ENCODE measurements around the gene KCNJ18. TPM values are rescaled to one million over a fixed set of nuclear protein-coding genes. Genes with fewer than 3 reads are reported as not detected.
"Not testable (repeated sequence)": the region's sequence is repeated elsewhere in the genome, so short reads cannot be mapped to it uniquely, and the experiment has no call there.

KCNJ18 gene
- total RNA-seq, 1 donor from 2014 or later: not detected

DNA sequence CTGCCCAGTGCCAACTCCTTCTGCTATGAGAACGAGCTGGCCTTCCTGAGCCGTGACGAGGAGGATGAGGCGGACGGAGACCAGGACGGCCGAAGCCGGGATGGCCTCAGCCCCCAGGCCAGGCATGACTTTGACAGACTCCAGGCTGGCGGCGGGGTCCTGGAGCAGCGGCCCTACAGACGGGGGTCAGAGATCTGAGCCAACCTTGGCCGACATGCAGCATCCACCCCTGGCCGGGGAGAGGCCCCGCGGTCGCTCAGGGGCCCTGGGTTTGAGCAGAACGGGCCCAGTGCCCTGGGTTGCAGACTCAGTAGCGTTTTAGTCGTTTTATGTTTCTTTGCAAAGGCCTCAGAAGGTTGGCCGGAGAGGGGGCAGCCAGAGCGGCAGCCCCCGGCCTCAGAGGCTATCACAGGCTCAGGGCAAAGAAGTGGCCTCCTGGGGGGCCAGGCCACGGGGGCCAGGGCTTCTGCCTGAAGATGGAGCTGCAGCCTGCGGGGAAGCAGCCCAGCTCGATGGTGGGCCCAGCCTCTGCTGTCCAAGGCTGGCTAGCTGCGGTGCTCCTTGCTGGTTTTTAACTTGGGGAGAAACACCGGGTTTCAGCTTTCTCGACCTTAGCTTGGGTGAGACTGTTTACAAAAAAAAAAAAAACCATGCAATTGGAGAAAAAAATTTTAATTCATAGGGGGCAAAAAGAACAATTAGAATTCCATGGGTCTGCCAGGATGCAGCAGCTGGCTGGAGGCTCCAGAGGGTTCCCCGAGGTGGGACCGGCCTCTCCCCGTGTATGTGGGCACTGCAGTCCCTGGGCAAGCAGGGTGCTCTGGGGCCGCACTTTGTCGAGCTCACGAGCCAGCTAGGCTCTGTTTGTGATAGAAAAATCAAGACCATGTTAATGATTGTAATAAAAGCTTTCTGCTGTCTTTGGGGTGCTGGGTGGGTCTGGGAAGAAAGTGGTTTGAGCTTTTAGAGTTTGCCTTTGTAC is 11.9 kb downstream of the KCNJ18 start:
- DNase-seq: not testable (repeated sequence)

DNA sequence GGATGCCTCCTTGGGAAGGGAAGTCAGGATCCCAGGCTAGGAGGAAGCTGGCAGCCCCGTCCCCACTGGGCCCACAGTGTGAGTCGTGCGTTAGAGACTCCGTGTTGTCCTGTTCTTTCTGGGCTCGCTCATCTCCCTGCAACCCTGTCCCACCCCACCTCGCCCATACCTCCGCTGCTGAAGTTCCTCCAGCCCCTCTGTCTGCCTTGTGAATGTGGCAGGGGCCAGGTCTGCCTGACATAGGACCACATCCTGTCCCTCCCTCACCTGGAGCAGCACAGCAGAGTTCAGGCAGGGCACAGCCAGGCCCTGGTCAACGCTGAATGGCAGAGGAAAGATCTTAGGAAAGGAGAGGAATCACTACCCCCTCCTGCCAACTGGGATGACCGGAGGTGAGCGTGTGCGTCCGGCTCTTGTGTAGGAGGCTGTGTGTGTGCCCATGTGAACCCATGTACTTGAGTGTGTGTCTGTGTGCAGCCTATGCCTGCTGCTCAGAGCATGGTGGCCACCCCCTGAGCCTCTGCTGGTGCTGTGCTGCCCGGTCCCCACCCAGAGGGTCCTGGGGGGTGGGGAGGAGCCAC is 12.8 kb downstream of the KCNJ18 start:
- no peak for DNase-seq

DNA sequence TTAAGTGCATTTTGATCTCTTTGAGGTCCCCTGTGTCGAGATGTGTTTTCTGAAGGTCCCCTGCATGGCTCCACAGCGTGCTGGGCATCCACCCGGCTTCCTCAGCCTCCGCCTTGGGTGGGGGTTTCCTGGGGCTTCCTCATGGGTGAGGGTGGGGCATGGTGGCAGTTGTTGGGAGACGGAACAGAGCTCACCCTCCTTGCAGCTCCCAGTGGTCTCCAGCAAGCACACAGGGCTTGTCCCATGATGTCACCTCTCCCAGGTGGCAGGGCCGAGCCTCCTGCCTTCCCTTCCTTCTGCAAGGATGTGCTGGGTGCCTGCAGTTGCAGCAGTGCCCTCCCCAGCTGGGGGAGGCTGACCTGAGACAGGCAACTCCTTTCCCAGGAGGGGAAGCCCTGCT is 13.4 kb downstream of the KCNJ18 start:
- not testable (repeated sequence) for DNase-seq

DNA sequence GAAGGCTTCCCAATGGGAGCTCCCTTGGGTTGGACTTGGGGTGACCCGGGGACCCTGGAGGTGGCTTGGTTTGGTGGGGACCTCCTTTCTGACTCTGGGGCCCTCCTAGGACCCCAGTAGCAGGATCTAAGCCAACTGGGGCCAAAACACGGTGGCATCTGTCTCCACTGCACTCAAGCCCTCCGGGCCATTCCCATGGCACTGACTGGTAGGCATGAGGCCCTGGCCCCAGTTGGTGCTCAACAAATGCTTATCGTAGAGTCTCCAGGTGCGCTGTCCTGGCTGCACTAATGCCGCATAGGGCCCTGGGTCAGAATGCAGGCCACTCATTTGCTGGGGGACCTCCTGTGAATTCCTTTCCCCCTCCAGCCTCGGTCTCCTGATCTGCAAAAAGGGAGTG is 14.2 kb downstream of the KCNJ18 start:
- DNase-seq: not testable (repeated sequence)

DNA sequence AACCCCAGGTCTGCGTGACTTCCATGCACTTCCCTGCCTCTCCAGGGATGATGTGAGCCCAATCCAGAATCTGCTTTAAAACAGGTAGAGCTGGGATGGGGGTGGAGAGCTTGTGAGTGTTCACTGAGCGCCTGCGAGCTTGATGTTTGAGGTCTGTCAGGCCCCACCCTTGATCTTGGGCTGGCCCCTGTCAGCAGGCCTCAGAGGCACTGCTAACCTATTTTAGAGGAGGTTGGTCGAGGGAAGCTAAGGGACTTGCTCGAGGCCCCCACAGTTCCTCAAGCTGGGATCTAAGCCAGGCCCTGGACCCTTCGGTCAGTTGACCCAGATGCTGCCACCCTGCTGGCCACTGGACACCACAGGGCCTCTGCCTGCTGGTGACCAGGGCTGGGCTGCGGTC is 14.8 kb downstream of the KCNJ18 start:
- not testable (repeated sequence) for DNase-seq

DNA sequence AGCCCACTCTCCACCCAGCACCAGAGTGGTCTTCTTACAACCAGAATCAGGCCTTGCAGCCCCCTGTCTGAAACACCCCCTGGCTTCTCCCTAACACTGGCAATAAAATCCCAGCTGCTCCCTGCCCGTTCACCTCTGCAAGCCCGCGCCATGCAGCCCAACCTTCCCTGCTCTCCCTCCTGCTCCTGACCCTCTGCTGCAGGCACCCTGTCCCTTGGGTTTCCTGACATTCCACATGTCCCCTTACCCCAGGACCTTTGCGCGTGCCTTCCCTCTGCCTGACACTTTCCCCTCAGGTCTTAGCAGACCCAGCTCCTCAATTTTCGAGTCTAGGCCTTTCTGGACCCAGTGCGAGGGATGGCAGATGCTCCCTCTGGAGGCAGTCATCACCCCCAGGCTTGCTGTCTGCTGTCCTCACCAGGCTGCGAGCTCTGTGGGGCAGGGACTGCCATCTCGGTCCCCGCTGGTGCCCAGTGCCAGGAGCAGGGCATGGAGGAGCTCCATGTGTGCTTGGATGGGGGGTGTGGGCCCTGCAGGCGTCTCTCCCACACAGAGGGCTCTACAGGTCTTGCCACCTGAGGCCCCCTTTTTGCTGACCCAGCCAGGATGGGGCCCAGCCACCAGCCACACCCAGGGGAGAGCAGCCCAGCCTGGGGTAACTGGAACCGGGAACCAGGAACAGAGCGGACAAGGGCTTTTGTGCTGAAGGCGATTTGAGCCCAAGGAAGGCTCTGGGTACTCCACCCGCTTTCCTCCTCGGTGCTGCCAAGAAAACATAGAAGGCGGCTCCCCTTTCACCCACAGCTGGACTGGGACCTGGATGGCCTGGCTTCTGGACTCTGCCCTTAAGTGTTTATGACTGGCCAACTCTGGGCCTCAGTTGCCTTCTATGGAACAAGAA is 15.6 kb downstream of the KCNJ18 start:
- DNase-seq: not testable (repeated sequence)

DNA sequence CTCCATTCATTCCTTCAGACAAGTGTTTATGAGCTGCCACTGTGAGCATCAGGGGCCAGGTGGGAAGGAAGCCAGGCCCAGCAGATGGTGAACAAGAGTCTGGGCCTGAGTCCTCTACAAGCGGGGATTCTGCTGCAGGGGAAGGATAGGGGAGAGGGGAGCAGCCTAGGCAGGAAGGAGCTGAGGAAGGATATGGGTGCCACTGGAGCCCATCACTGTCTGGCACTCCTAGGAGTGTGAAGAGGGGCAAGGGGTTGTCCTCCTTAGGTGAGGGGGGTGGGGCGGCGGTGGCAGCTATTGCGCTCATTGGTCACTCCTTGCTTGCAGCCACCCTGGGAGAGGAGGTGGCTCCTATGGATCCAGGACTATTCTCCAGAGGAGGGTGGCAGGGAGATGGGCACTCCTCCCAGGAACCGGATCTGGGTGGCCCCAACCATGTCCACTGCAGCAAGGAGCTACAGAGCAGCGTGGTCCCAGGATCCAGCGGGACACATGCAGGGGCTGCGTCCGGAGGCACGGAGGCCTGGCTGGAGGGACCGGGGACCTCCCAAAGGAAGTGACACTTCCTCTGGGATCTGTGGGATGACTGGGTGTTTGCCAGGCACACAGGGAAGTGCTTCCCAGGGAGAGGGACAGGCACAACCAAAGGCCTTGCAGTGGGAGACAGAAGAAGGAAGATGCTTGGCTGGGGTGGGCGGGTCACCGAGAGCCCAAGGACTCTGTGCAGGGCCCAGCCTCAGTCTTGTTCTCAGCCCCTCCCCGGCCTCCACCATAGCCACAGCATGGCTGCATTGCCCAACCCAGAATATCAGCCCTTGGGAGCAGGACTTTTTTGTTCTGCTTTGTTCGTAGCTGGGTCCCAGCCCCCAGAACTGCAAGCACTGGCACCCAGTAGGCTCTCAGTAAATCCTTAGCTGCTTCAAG is 16.6 kb downstream of the KCNJ18 start:
- DNase-seq: not testable (repeated sequence)

DNA sequence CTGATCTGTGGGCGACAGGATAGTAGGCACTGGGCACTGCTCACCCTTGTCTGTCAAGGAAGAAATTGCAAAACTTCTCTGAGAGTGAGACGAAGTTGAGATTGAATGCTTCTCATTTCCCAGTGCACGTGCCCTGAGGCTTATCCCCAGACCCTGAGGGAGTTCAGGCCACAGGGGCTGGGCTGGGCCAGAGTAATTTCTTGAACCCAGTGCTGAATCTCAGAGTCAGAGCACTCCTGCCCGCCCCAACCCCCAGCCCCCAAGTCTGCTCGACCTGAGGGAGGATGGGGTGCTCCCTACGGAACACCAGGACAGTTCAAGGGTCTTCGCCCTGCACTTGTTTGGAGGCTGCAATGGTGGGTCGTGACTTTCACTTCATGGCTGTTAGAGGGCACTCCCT is 17.7 kb downstream of the KCNJ18 start:
- not testable (repeated sequence) for DNase-seq

DNA sequence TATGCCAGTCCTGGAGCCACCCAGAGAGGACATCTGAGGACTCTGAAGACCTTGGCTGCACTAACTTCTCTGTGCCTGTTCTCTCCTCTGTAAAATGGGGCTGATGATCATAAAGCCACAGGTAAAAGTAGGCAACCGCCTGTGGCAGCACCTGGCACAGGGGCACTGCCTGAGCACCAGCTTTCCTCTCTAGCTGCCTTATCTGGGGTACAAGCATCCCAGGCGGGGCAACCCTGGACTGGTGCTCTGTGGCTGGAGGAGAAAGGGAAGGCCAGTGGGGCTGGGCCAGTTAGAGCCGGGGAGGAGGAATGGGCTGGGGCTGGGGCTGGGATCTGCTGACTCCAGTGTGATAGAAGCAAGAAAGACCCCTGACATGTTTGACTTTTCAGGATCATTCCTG is 18.2 kb downstream of the KCNJ18 start:
- DNase-seq: not testable (repeated sequence)

DNA sequence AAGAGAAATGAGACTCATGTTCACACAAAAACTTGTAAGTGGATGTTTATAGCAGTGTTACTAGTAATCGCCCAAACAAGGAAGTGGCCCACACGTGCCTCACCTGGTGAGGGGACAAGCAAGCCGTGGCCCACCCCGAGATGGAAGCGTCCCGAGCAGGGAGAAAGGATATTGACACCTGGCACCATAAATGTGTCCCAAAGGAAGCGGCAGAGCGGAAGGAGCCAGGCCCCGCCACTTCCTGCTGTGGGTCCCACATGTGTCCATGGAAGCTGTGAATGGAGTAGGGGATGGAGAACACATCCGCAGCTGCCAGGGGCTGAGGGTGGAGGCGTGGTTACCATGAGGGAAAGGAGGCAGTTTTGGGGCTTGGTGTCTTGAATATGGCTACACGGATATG is 18.9 kb downstream of the KCNJ18 start:
- DNase-seq: no peak

DNA sequence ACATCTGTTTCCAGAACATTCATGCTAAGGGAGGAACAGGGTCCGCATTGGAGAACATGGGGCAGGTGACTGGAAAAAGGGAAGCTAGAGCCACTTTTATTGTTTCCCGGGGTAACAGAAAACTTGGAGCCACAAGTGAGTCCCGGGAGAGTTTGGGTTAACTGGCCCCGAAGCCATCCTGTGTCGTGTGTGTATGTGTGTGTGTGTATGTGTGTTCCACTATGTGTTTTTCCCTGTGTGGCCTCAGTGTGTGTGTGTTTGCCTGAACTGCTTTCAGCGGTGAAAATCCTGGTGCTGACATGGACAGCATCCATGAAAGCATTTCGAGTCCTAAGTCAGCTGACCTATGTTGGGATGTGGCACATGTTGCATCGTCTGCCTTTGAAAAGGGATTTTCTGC is 20.7 kb downstream of the KCNJ18 start:
- DNase-seq: not testable (repeated sequence)

DNA sequence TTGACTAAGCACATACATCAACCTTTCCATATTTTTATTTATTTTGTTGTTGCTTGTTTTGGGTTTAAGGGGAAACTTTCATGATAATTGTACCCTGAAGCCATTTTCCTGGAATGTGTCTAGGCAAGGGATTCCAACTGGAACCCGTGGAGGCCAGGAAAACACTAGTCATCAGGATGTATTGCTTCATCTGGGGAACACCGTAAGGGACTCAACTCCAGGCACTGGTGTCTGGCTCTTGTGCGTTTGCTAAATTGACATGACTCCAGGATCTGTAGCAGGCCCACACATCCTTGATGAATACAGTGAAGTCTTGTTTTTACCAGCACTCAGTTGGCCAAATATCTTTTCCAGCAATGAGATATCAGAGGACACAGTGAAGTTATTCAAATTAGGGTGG is 21.3 kb downstream of the KCNJ18 start:
- DNase-seq: not testable (repeated sequence)

DNA sequence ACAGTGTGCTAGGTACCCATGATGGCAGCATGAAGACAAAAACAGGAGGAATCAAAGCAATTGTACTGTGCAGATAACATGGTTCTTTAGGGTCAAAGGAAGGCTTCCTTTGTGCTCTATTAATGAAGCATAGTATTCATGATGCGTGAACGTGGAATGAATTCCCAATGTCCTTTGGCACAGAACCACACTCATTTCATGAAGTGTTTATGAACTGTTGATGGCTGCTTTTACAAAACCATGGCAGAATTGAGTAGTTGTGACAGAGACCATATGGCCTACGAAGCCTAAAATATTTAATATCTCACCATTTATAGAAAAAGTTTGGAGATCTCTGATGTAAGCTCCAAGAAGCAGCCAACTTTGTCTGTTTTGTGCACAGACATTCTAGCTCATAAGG is 22.4 kb downstream of the KCNJ18 start:
- DNase-seq: not testable (repeated sequence)

DNA sequence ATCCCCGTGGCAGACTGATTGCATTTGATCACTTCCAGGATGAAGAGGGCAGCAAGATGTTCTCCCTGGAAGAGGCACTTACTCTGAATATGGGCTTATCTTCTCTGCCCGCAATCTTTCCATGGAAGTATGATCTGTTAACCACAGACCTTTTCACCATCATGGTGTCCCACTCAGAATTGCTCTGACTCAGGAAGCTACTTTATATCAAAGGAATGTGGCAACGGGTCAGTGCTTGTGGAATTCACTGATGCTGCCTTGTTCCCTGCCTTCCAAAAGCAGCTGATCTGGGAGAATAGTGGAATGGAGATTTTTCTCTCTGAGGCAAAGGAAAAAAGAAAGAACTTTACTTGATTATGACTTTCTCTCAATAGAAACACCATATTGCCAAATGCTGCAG is 23.6 kb downstream of the KCNJ18 start:
- DNase-seq: not testable (repeated sequence)

DNA sequence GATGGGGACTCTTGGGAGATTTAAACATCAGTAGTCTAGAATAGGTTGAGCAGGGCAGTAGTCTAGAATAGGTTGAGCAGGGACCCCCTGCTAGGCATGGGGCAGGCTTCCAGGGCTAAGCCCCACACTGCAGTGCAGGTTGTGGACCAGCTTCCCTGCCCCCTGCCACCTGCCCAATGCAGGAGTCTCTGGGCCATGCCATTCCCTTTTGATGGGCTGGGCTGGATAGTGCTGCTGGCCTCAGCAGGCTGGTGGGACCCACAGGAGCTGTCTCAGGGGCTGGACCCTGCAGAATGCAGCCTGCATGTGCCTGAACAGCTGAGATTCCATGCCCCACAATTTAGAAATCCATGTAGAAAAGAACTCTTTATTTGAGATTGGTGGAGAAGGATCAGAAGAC is 26.6 kb downstream of the KCNJ18 start:
- DNase-seq: not testable (repeated sequence)

DNA sequence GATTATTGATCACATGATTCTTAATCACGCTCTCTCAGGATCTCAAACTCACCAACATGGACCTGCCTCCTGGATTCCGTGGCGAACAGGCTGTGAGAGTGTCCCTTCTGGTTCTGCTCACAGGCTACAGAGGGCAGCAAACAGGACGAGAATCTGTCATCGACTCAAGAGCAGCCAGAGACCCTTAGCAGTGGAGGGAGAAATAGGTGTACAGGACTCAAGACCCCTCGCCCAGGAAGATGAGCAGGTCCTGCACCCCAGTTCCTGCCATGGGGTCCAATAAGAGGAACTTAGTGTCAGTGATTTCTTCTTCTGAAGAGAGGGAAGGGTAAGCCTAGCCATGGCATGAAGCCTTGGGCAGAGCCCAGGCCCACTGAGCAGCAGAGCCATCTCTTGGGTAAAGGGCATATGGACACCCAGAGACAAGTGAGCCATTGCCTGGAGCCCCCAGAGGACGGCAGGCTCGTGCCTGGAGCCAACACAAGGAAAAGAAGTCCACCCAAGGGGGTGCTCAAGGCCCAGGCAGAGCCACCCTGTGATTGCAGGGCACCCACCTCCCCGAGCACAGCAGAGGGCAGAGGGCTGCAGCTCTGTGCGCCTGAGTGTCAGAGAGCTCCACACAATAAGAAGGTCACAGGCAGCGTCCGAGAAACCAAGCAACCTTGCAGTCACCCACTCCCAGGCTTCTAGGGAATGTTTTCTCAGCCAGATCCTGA is 27.3 kb downstream of the KCNJ18 start:
- DNase-seq: not testable (repeated sequence)

DNA sequence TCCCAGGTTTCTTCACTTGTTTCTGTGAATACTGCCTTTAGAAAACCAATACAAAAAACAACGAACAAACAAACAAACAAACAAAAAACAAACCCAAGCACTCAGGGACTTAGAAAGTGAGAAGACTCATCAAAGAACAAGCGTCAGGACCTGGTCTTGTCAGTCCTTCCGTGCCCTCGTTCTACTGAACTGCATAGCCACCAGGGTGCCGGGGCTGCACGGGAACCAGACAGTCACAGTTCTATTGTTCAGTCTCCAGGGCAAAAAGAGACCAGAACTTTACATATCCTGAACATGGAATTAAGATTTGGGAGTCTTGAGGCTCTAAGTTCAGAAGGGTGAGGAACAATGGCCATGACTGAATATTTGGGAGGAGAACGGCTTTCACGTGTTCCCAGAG is 28.2 kb downstream of the KCNJ18 start:
- not testable (repeated sequence) for DNase-seq

DNA sequence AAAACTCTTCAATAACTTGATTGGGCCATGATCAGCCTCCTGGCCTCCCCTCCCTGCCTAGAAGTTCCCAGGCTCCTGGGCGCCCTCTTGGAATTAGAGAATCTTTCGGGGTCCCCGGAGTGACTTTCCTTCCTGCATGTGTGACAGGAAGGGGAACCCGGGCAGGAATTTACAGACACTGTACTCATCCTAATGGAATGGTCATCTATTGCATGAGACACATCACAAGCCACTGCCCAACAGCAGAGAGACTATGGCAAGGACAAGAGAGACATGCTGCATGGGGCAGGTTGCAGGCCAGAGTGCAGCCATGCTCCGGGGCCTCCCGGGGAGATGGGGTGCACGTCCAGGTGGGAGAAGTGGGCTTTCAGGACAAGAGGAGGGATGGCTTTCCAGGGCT is 29.9 kb downstream of the KCNJ18 start:
- DNase-seq: not testable (repeated sequence)

DNA sequence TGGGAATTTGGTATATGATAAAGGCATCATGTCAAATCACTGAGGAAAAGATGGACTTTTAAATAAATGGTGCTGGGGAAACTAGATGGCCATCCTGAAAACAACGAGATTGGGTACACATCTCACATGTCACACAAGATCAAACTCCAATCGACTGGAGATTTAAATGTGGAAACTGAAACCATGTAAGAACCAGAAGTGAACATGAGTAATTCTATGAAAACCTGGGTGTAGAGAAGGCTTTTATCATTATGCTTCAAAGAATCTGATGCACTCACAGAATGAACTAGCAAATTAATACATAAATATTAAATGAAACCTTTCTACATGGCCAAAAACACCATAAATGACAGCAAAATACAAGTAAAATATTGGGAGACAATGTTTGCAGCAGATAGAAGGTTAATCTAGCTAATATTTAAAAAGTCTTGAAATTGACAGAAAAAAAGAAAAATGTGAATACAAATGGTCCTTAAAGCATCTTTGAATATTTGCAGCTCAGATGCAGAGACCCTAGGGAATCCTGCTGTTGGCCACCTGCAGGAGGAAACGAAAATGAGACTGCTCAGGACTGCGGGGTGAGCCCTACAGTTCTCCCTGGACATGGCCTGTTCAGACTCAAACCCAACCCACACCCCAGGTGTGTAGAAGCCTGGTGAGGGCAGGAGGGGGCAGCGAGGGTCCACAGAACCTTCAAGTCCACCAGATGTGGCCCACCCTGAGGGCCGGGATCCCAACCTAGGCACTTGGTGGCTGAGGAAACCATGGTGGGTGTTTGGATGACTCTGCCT is 32.1 kb downstream of the KCNJ18 start:
- DNase-seq: not testable (repeated sequence)

DNA sequence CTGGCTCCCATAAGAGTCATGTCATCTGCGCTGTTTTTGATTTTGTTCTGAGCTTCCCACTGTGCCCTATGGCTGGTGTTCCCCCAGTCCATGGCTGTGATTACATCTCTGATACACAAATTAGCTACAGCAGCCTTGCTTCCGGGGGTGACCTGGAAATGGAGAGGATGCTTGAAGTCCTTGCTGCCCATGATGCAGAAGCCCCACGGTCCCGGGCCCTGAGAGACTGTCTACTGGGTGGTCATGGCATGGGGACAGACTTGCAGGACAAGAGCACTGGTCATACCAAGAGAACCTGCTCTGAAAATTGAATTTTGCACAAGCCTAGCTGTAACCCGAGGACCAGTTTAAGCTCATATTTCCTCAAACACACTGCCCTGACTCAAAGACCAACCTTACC is 38.8 kb downstream of the KCNJ18 start:
- DNase-seq: not testable (repeated sequence)
